HG03045 (cell line): ENCODE measurements around the gene HOXB6.

Experiments
- ATAC-seq: cut with Tn5 transposase; IDR thresholded peaks from one replicate; pipeline ENCODE4 v1.9.1; 2021; ENCODE audit warnings: mild to moderate bottlenecking, moderate library complexity; ENCODE audit not compliant: unreplicated experiment

The HOXB6 gene

GRCh38 chr17:48555258-48556228 lies 49.2 kb downstream of the HOXB6 start:
- no peak for ATAC-seq

GRCh38 chr17:48554412-48555257 lies 50.2 kb downstream of the HOXB6 start:
- no peak for ATAC-seq

GRCh38 chr17:48553826-48554225 lies 51.0 kb downstream of the HOXB6 start:
- no peak for ATAC-seq

GRCh38 chr17:48553190-48553547 lies 51.6 kb downstream of the HOXB6 start:
- no peak for ATAC-seq

- no peak for ATAC-seq
These were observed 52.2 kb downstream of the HOXB6 start for GRCh38 chr17:48552466-48553189.

GRCh38 chr17:48551596-48552465 lies 53.0 kb downstream of the HOXB6 start:
- ATAC-seq: no peak

GRCh38 chr17:48551214-48551555 lies 53.6 kb downstream of the HOXB6 start:
- no peak for ATAC-seq

GRCh38 chr17:48550502-48551213 lies 54.1 kb downstream of the HOXB6 start:
- no peak for ATAC-seq

- no peak for ATAC-seq
These were observed 54.8 kb downstream of the HOXB6 start for GRCh38 chr17:48549914-48550501.

GRCh38 chr17:48549281-48549630 lies 55.5 kb downstream of the HOXB6 start:
- no peak for ATAC-seq

- no peak for ATAC-seq
These were observed 56.1 kb downstream of the HOXB6 start for GRCh38 chr17:48548523-48549280.

GRCh38 chr17:48547808-48548522 lies 56.8 kb downstream of the HOXB6 start:
- no peak for ATAC-seq

- ATAC-seq: no peak
These were observed 57.6 kb downstream of the HOXB6 start for GRCh38 chr17:48546924-48547807.

GRCh38 chr17:48546137-48546923 lies 58.5 kb downstream of the HOXB6 start:
- no peak for ATAC-seq
